HG03442 (cell line): ENCODE data around the gene ROBO1.
A peak's percentile ranks its signal among the peaks of the same experiment; 100 is the strongest.

Experiments used
- ATAC-seq: cut with Tn5 transposase; IDR thresholded peaks from one replicate; pipeline ENCODE4 v1.9.1; 2021; ENCODE audit warnings: mild to moderate bottlenecking, moderate library complexity; ENCODE audit not compliant: unreplicated experiment

Gene ROBO1

DNA sequence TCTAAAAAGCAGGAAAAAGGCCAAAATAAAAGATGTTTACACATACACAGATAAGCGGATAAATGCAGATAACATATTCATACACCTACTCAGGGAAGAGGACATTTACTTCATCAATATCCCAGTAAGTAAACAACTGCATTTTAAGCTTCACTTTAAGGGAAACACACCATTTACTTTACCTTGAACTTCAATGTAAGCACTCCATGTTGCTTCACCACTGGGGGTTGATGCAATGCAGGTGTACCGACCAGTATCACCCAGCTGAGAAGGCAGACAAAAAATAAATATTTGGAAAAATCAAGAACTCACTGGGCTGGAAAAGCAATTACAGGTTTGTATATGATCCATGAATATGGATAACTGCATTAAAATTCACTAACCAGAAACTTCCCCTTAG lies 1099.5 kb downstream of the ROBO1 start:
- ATAC-seq = no peak

DNA sequence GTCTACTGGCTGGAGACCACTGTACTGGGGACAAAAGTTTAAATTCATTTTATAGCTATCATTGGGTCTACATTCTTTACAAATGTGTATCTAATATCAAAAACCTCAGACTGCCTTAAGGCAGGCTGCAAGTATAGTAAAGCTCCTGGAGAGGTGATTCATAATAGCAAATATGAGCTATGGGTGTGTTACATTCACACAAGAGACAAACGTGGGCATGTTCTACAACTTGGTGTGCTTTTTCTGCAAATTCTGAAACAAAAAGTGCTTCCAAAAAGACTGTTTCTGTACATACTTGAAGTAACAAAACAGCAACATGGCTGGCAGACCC lies 1101.4 kb downstream of the ROBO1 start:
- ATAC-seq = no peak

DNA sequence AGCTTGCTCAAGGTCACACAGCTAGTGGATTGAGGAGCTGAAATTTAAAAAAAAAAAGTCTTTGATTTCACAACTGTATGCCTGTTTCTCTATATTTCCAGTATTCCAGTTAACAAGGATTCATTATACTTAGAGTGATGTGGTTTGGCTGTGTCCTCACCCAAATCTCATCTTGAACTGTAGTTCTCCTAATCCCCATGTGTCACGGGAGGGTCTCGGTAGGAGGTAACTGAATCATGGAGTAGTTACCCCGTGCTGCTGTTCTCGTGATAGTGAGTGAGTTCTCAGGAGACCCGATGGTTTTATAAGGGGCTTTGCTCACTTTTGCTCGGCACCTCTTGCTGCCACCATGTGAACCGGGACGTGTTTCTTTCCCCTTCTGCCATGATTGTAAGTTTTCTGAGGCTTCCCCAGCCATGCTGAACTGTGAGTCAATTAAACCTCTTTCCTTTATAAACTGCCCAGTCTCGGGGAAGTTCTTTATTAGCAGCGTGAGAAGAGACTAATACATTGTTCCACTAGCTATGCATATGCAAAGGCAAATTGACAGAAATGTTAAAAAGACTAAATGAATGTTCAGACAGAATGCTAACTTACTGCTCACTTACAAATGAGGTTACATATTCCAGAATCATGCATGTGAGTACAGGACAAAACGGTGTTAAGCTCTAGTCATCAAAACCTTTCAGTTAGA lies 1101.9 kb downstream of the ROBO1 start:
- ATAC-seq = no peak

DNA sequence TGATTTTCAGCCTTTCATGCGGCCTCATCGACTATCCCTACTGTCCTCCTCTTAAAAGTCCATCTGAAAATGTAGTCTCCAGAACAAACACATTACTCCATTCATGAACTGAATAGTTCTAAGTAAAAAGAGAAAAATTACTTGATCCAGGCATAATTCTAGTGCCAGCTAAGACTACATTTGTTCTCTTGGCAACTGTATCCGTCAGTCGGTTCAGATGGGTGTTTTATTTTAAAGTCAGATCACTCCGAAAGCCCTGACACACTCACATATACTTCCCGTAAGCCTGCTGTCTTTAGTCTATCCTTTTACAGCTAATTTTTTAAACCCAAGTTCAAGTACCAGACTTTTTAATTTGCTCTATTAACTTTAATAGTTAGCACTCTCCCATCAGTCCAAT lies 1102.7 kb downstream of the ROBO1 start:
- ATAC-seq = no peak

DNA sequence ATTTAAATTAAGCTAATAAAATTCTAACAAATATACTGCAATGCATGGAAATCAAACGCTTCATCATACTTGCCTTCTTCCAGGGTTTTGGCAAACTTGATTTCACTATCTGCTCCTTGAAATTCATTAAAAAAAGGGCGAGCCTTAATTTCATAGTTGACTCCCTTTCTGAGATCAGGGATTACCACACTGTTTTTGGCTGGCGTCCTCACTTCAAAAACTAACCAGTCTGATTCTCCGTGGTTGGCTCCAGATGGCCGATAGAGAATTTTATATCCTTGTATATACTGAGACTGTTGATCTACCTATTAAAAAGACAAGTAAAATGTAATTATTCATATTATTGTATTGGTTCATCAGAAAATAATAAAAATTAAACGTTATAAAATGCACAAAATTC lies 1106.8 kb downstream of the ROBO1 start:
- ATAC-seq = no peak

DNA sequence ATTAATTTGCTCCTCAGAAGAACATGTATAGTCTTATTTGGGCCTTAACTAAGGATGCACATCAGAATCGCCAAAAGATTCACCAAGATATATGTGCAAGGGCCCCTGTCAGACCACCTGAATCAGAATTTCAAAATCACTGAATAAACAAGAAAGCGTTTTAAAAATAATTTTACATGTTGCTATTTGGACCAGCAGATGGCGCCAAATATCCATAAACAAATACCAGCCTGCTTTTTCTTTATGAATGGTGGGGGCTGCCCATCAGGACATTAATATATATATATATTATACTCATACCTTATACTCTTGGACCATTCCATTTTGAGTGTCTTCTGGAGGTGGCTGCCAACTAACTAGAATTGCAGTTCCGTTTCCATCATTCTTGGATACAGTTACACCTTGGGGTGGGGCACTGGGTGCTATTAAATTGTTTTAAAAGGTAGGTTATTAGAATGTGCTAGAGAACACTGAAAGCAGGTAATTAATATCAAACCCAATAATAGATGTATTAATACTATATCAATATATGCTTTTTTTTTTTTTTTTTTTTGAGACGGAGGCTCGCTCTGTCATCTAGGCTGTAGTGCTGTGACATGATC lies 1108.3 kb downstream of the ROBO1 start:
- no peak for ATAC-seq

DNA sequence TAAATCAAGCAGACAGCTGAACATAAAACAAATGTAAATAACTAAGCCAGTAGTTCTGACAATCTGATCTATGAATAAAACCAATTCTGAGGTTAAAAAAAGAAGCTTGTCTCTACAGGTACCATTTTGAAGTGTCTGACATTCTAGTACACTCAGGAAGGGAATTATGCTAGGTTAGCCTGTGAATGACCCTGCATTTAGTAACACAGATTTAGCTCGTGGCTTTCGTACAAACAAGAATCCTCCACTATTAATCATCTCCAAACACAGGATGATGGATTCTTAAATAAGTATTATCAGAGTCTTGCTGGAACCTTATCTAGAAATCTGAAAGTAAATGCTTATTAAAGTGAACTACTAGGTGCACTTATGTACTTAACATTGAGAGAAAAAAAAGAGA lies 1120.1 kb downstream of the ROBO1 start:
- ATAC-seq = no peak

DNA sequence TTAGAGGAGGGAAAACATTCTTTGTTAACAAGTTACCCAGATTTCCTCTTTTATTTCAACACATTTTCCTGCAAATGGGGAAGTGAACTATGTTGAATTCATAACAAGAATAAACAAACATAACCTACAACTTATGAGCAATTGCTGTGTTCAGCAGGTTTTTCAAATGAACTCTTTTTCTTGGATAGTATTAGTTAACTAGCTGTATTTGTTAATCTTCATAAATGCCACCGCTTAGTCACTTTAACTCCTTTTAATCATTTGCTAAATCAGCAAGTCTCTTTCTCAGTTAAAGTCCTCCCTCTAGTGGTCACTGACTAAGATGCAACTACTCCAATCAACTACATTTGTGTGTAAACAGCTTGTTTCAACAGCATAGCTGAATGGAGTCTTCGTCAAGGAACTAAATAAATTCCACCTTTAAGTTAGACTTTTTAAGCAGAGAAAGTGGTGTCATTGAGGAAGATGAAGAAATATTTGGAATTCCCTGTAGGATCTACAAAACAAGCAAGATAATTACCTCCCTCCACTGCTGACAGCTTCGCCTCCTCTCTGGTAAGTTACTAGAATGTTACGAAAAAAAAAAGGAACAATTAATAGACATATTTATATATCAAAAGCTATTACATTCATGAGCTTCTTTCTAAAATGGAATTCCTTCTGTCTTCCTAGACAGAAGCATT lies 1122.0 kb downstream of the ROBO1 start:
- ATAC-seq = peak; percentile 85

DNA sequence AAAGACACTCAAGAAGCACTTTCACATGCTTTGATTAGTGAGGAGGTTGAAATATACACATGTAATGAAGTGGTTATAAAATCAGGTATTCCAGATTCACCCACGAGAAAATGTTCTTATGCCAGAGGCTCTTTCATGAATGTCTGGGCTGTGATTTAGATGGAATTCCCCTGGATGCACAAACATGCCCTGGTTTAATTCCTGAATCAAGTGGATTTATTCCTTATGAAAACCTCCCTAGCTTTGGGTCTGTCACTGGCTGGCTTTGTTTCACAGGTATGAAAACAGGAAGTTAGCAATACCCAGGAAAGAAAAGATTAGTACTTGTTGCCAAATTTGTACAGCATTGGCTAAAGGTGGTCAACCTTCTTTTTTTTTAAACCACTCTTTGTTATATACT lies 1123.0 kb downstream of the ROBO1 start:
- ATAC-seq = no peak

DNA sequence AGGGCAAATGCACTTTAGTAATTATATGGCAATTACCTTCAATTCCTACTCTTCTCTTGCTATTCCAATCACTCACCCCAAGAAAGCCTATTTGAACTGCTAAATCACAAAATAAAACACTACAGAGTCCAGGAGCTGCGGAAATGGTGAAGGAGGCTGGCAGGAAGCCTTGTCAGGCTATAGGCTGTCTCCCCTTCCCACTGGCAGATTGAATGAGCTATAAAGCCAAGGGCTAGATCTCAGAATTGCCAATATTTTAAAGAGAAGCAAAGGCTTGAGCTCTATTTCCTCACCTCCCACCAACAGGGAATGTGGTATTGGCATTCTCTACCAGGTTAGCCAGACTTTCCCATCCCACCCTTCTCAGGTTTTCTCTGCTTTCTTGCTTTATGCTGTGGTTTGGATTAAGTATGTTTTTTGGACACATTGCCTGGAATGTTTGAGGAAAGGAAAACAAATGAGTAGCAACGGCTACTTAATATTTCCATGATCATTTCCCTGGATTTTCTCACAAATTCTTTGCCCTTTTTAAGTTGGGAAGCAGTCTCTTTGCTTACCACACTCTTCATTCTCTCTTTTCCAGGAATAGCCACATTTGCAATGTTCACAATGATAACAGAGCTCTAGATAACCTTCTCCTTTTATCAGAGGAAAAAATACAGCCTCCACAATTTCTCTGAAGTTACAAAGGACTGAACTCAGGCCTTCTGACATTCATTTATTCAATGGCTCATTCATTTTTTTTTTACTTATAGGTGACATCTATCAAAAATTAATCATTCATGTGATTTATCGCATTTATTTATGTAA lies 1125.4 kb downstream of the ROBO1 start:
- no peak for ATAC-seq

DNA sequence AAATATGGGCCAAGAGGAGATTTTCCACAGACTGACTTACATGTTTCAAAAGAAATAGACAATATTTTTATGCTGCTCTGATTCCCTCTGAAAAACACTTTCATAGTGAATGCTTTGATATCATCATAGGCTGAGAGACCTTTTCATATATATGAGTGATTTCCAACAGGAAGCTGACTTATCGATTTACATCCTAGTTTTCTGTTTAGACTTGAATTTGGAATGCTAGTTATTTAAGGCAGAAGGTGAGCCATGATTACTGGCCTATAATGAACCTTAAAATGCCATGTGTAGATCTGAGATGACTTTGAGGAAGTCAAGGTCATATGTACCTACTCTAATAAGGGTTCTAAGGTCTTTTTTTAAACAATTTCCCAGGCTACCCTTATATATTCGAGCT lies 1126.1 kb downstream of the ROBO1 start:
- ATAC-seq = no peak

DNA sequence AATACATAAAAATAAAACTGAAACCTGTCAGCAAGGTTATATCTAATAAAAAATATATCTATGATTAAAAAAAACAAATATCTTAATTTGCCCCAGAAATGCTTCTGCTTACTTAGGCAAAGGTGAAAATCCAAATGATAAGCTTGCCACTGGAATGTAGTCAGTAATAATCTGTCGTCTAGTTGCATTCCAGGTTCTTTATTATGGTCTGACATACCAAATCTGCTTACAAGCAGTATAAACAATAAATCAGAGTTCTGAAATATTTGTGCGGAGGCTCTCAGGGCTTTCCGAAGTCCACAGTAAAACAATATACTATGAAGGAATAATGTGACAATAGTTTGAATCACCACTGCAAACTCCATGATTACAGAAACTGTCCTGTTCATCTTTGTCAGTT lies 1133.5 kb downstream of the ROBO1 start:
- no peak for ATAC-seq

DNA sequence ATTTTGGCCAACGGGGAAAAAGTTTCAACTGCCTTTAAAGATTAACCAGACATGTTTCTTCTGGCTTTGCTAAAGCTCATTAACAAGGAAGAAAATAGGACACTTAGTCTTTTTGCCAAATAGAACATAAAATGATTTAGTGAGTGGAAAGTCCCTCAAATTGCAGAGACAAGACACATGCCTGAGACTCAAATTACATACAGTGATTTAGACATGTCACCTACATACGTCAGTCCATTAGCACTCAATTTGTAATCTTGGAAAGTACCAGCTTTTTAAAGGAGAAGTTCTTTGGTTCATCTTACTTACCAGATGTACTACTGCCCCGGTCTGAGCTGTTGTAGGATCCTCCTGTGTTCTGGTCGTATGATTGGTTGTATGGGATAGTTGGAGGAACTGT lies 1134.2 kb downstream of the ROBO1 start:
- ATAC-seq = no peak

DNA sequence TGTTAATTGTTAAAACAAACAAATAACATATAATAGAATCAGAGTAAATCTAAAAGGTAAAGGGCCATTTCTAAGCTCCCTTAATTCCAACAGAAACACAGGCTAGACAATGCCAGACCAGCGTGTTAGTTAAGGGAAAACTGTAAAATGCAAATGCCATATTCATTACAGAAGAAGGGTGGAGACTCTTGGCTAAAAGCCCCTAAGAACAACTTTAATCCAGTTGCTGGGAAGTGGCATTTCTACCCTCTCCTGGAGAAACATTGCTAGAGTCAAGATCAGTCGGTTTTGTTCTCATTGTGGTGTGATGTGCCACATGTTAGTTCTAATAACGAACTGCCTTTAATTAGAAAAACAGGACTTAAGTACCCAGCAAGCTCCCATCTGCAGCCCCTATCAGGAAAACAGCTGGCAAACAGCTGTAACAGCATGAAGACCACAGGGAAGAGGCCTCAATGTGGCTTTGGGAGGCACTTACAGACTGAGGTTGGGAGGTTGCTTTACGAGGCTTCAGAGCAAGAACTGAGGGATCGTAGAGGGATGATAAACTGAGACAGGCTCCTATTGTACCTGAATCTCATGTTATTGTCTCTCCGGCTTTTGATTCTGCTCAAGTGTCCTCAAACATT lies 1134.8 kb downstream of the ROBO1 start:
- ATAC-seq = no peak

DNA sequence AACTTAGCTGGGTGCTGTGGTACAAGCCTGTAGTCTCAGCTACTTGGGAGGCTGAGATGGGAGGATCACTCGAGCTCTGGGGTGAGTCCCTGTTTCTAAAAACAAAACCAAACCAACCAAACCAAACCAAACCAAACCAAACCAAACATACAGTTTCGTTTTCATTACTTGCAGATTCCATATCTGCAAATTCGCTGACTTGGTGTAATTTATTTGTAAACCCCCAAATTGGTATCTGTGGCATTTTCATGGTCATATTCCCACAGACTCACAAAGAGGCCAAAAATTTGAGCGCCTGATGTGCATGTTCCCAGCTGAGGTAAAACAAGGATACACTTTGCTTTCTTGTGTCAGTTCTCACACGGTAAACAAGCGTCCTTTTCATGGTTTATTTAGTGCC lies 1138.3 kb downstream of the ROBO1 start:
- ATAC-seq = no peak

DNA sequence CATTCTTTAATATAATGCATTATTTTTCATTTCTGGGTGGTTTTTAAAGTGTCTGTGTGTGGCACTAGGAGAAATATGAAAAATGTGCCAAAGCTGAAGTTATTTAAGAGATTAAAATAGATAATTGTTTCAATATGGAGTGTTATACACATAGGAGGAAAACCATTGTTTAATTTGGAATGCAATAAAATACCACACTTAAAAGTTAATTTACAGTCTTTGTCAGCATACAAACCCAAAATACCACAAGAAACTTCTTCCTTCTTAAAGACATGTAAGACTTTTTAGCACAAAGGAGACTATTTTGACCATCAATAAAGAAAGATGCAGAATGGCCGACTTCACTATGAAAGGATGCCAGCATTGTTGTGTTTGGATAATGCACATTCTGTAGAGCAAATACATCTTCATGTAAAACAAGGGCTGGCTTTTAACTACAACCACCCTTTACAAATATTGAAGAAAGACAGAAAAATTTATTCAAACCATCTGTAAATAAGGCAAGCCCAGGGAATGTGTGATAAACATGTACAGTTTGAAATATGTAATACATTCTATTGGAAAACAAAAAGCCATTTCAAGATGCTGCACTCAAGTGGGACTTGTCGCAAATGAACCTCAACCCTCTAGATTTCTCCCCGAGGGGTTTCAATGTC lies 1146.6 kb downstream of the ROBO1 start:
- no peak for ATAC-seq

DNA sequence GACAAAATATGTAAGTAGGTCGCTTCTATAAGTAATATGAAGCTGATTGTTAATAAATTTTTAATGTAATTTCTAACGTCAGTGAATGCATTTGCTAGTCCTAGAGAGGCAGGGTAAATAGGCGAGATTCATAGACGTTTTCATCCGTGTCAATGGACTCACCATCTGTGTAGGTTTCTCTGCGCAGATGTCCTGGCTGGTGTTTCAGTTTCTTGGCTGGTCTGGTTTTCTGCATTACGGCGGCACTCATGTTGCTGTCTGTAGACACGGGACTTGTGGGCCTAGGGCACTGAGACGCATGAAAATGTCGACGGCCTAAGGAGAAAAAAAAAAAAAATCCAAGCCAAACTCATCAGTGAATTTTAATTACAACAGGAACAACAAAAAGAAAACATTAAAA lies 1153.3 kb downstream of the ROBO1 start:
- ATAC-seq = no peak

DNA sequence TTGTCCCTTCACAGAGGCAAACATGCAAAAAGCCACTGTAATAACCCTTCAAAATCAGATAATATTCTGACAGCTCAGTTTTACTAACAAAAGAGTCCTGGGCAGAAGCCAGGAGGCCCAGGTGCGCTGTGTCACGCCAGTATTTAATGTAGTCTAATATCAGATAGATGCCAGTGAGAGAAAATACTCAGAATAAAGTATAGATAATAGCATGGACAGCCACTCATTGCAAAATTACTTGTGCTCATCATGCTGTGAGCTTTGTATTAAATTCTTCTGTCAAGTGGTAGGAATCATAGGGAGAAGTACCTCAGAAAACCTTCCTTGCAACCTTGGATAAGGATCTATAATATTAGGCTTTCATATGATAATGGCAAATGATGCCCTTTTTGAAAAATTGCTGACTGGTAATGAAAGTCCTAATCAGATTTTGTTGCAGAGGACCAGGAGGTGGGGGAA lies 1154.3 kb downstream of the ROBO1 start:
- ATAC-seq = no peak

DNA sequence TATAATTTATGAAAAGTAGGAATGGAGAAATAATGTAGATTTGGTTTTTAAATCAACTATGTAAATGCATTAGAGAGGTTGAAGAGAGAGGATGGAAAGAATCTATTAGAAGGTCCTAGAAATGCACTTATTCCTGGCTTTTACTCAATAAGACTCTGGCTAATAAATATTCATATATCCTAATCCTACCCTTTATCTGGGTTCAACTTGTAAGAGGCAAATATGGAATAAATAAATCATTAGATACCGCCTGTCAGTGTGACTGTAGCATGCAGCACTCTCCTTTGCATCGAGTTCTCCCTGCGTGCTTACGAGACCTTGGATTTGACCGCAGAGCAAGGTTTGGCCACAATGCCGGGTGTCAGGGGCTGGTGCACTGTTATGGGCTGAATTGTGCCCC lies 1156.5 kb downstream of the ROBO1 start:
- no peak for ATAC-seq

DNA sequence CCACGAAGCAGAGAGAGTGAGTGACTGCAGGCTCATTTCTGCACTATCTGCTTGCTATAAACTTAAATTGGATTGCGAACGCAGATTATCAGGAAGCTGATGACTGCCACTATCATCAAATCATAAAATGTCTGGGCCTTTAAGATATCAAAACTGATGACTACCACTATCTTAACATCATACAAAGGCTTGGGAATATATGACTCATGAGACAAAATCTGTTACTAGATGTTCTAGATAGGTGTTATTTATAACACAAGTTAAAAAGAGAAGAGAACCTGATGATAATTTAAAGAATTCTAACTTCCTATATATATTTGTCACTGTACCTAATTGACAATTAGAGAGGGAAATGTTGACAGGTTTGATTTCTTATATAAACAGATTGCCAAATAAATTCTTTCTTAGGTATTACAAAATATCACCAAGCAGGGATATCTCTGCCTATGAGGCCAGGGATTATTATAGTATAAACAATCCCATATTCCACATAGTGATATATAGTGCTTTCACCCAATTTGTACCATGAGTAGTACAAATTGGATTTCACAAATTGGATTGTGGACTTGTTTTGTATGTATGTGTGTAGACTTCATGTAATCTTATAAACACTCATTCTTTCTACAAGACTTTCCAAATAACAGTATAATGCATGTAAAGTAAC lies 1157.2 kb downstream of the ROBO1 start:
- ATAC-seq = no peak
